A673 (cell line): ENCODE data around the gene FBXL19. TPM values are rescaled to one million over a fixed set of nuclear protein-coding genes. Genes with fewer than 3 reads are reported as not detected.
"Not testable (repeated sequence)": the region's sequence is repeated elsewhere in the genome, so short reads cannot be mapped to it uniquely, and the experiment has no call there.

Experiments
- BruUV-seq: library from RNA; stranded (reverse); fragments of 400-500 nt; replicated peaks from 2 replicates; lab custom pipeline; 2021; lab: Mats Ljungman, UMichigan
- CTCF ChIA-PET: fragments of 300-600 bp; sonication (Branson Sonifier 250); formaldehyde crosslinking; loops from one replicate; lab custom pipeline; 2022; ENCODE audit warnings: antibody characterized with exemption; lab: Charles Lee
- POLR2A ChIA-PET: fragments of 300-600 bp; sonication (Branson Sonifier 250); formaldehyde crosslinking; loops from one replicate; lab custom pipeline; 2022; ENCODE audit warnings: antibody characterized with exemption; ENCODE audit not compliant: low non-redundant PET; lab: Charles Lee
- DNase-seq: peaks from one replicate; pipeline ENCODE4 v3.0.0-alpha.2; 2015; ENCODE audit warnings: low spot score
- H3K27ac ChIP-seq: fragments of 200-600 bp; sonication (generic); 2 replicates; pipeline ENCODE4 v1.5.1; 2016; ENCODE audit warnings: mixed run types, low read depth, mild to moderate bottlenecking, mixed read lengths, antibody characterized with exemption, low read length; ENCODE audit not compliant: poor library complexity, severe bottlenecking
- H3K27me3 ChIP-seq: fragments of 200-600 bp; sonication (generic); replicated peaks from 2 replicates; pipeline ENCODE4 v1.6.1; 2017; ENCODE audit warnings: mixed run types, low read depth, mild to moderate bottlenecking, mixed read lengths, antibody characterized with exemption, low read length; ENCODE audit not compliant: insufficient read depth, poor library complexity
- H3K36me3 ChIP-seq: fragments of 200-600 bp; sonication (generic); 2 replicates; pipeline ENCODE4 v1.6.1; 2016; ENCODE audit warnings: mixed run types, mild to moderate bottlenecking, mixed read lengths, antibody characterized with exemption, low read length; ENCODE audit not compliant: insufficient read depth, poor library complexity, severe bottlenecking
- H3K4me1 ChIP-seq: fragments of 200-600 bp; sonication (generic); 2 replicates; pipeline ENCODE4 v1.6.1; 2017; ENCODE audit warnings: mixed run types, mild to moderate bottlenecking, mixed read lengths, antibody characterized with exemption, low read length; ENCODE audit not compliant: insufficient read depth, poor library complexity, severe bottlenecking
- H3K4me3 ChIP-seq: fragments of 200-600 bp; sonication (generic); 2 replicates; pipeline ENCODE4 v1.5.1; 2016; ENCODE audit warnings: low read depth, mixed run types, mild to moderate bottlenecking, mixed read lengths, low read length; ENCODE audit not compliant: poor library complexity, severe bottlenecking
- H3K9me3 ChIP-seq: fragments of 200-600 bp; sonication (generic); 2 replicates; pipeline ENCODE4 v1.6.1; 2016; ENCODE audit warnings: mixed run types, low read depth, mild to moderate bottlenecking, mixed read lengths, antibody characterized with exemption, low read length; ENCODE audit not compliant: poor library complexity, severe bottlenecking
- CTCF ChIP-seq: fragments of 300-800, 200-600 bp; sonication (generic); conservative IDR thresholded peaks from 2 replicates; pipeline ENCODE4 v1.5.1; 2017; ENCODE audit warnings: low read depth, mild to moderate bottlenecking, antibody characterized with exemption, low read length, moderate library complexity, mixed read lengths
- EZH2 ChIP-seq: fragments of 200-600 bp; sonication (generic); IDR thresholded peaks from 2 replicates; pipeline ENCODE4 v1.6.1; 2017; ENCODE audit warnings: borderline replicate concordance, low read depth, mild to moderate bottlenecking, mixed read lengths, antibody characterized with exemption, low read length; ENCODE audit not compliant: poor library complexity, severe bottlenecking
- intact Hi-C: fragments of 100-400 bp; cut with micrococcal nuclease; formaldehyde crosslinking; loops from one replicate; pipeline ENCODE4 v1.10.0; 2022; ENCODE audit not compliant: unreplicated experiment
- total RNA-seq: library from RNA; stranded (reverse); gene quantifications from 2 replicates; pipeline ENCODE4 v1.2.3, GENCODE V29; 2021

The FBXL19 gene
- total RNA-seq, 1 experiment from 2014 or later: 39.3 TPM

DNA sequence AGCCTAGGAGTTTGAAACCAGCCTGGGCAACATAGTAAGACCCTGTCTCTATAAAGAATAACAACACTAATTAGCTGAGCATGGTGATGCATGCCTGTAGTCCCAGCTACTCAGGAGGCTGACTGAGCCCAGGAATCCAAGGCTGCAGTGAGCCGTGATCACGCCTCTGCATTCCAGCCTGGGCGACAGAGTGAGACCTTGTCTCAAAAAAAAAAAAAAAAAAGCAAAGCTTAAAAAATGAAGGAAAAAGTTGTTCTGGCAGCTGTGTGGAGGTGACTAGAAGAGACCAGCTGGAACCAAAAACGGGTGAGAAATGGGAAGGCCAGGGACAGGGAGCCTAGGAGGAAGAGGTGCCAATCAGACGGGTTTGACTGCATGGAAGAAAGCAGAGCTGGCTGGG lies 33.7 kb upstream of the FBXL19 start:
- H3K9me3 ChIP-seq: no peaks in the 10 kb centered on the region
- intact Hi-C loops: no loop called here
- no peaks in the 10 kb centered on the region for H3K27me3 ChIP-seq
- H3K4me1 ChIP-seq: peaks cover 5% of the 10 kb centered on the region
- DNase-seq: no peak
- H3K36me3 ChIP-seq: peaks cover 22% of the 10 kb centered on the region
- CTCF ChIA-PET: no interaction called here
- H3K27ac ChIP-seq: no peak overlapping the region
- TF ChIP-seq EZH2 (no peak), CTCF (no peak)
- no peak overlapping the region for H3K4me3 ChIP-seq
- POLR2A ChIA-PET: no interaction called here
- no TSS peak for BruUV-seq

GRCh38 chr16:30891043-30891823 lies 32.1 kb upstream of the FBXL19 start:
- CTCF ChIA-PET: interaction anchor here (0.6 kb wide), 1 partner anchor 68 kb away, joined by 13 read pairs; no protein-coding TSS in a partner anchor

GRCh38 chr16:30892670-30893416 lies 30.5 kb upstream of the FBXL19 start:
- H3K27ac ChIP-seq: peak overlapping the region; percentile 84
- POLR2A ChIA-PET: no interaction called here

More at GRCh38 chr16:30891043-30891823, 32.1 kb upstream of the FBXL19 start:
- DNase-seq, H3K9me3 ChIP-seq, intact Hi-C loops, H3K4me1 ChIP-seq, BruUV-seq, H3K27ac ChIP-seq, H3K4me3 ChIP-seq, POLR2A ChIA-PET, H3K27me3 ChIP-seq: not testable (repeated sequence)
- H3K36me3 ChIP-seq: peaks cover 19% of the 10 kb centered on the region

More at GRCh38 chr16:30892670-30893416, 30.5 kb upstream of the FBXL19 start:
- CTCF ChIA-PET: no interaction called here
- Histone ChIP-seq H3K4me1 (peaks cover 16% of the 10 kb centered on the region), H3K4me3 (peak overlapping the region; percentile 79), H3K9me3 (no peaks in the 10 kb centered on the region), H3K27me3 (no peaks in the 10 kb centered on the region), H3K36me3 (peaks cover 19% of the 10 kb centered on the region)
- no TSS peak for BruUV-seq
- intact Hi-C loops: no loop called here
- no peak for DNase-seq
- TF ChIP-seq CTCF (no peak), EZH2 (no peak)
